Keratinocyte (primary cell): ENCODE measurements around the gene SAXO1.

Experiments used
- CTCF ChIP-seq, 3 experiments: IDR thresholded peaks in 1 of 3; conservative IDR thresholded peaks in 1 of 3; optimal IDR thresholded peaks in 1 of 3; 2 replicates in 2 of 3; 3 replicates in 1 of 3; pipeline versions ENCODE3 to v1.5.1; 2011; ENCODE audit warnings: low read length in 3 of 3, mild to moderate bottlenecking in 3 of 3, moderate library complexity in 2 of 3, control low read depth in 1 of 3, inconsistent platforms in 1 of 3; ENCODE audit not compliant: insufficient read depth in 2 of 3; ENCODE audit errors: extremely low read depth in 1 of 3
- EZH2 ChIP-seq: IDR thresholded peaks from one replicate; pipeline ENCODE4 v1.6.1; 2012; ENCODE audit warnings: inconsistent platforms, mild to moderate bottlenecking, low read length, moderate library complexity

GRCh38 chr9:18911714-18912342 is 121.2 kb downstream of the SAXO1 start:
- TF ChIP-seq EZH2 (no peak), CTCF (optimal IDR thresholded peaks at IDR 0.05 in 1 of 3, IDR thresholded peaks at IDR 0.05 in 1 of 3, conservative IDR thresholded peaks at IDR 0.05 in 1 of 3; ENCODE audit: extremely low read depth in 1 of 3, insufficient read depth in 2 of 3, low read length in 3 of 3) (no peak)
